ENCODE results near the gene ABCC1.
"Not testable (repeated sequence)": the region's sequence is repeated elsewhere in the genome, so short reads cannot be mapped to it uniquely, and the experiment has no call there.

ABCC1 gene

DNA sequence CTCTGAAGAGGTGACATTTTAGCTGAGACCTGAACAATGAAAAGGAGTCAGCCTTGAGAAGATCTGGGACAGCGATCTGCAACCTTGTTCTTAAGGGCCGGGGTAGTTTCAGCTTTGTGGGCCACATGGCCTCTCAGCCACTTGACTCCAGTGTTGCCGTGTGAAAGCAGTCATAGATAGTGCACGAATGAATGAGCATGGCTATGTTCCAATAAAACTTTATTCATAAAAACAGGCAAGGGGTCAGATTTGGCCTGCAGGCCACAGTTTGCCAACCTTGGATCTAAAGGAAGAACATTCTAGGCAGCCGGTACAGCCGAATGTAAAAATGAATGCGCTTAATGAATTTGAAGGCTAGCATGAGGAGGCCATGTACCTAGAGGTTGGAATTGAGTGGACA is 190.4 kb downstream of the ABCC1 start:
- DNase-seq (ENCODE audit: low read depth, low spot score): no peak

DNA sequence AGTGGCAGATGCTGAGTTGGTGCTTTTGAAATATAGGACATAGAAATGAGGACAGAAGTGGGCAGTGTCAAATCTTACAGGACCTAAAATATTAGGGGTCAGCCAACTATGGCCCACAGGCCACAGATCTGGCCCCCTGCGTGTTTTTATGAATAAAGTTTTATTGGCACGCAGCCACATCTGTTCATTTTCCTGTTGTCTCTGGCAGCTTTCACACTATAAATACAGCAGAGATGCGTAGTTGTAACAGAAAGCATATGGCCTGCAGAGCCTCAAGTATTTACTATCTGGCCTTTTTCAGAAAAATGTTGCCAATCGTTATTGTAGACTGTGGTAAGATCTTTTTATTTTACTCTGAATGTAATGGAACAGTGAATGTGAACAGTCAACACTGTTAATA is 191.1 kb downstream of the ABCC1 start:
- DNase-seq (ENCODE audit: low read depth, low spot score): no peak

DNA sequence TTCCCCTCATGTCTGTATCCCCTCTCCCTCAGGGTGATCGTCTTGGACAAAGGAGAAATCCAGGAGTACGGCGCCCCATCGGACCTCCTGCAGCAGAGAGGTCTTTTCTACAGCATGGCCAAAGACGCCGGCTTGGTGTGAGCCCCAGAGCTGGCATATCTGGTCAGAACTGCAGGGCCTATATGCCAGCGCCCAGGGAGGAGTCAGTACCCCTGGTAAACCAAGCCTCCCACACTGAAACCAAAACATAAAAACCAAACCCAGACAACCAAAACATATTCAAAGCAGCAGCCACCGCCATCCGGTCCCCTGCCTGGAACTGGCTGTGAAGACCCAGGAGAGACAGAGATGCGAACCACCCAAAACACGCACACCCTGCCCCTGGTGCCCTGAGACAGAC is 191.7 kb downstream of the ABCC1 start:
- DNase-seq (ENCODE audit: low read depth, low spot score): no peak

DNA sequence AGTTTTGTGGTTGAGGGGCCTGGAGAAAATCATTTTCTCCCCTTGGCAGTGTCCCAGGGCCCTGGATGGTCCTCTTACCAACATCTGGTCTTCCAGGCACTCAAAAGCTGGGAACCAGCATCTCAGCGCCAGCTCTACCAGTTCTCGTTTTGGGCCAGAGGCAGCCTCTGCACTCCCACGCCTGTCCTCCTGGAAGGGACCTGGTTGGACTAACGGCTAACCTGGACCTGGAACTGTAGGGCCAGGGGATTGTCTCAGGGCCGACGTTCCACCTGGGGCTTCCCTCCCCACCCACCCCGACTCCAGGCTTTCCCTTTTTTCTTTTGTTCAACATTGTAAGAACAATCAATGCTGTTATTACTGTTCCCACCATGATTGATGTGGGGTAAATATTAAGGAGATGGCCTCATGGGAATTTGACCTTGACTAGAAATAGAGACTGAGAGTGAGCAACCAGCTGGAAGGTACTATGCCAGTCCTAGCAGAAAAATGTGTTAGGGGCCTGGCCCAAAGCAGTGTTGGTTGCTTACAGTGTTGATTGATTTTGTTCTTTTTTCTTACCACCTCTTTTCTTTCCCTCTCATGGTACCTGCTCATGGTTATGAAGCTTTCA is 192.5 kb downstream of the ABCC1 start:
- DNase-seq (ENCODE audit: low read depth, low spot score): no peak

DNA sequence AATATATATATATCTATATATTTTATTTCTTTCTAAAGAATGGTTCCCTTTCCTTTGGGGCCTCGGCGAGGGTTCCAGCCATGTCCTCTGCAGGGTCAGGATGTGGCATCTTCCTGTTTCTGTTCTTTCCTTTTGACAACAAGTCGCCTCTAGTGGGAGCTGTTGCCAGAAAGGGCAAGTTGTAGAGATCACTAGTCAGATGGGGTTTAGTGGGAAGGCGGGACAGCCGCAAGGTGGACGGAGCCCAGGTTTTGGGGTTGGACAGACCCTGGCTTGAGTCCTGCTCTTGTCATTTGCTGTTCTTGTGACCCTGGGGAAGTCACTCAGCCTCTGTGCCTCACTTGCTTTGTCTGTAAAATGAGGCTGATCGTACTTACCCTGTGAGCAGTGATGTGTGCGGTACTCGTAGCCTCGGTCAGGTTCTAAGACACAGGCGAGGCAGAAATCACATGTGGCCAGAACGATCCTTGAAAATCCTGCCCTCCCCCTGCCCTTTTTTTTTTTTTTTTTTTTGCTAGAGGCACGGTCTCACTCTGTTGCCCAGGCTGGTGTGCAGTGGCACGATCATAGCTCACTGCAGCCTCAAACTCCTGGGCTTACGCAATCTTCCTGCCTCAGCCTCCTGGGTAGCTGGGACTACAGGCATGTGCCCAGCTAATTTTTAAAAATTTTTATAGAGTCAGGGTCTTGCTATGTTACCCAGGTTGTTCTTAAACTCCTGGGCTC is 193.8 kb downstream of the ABCC1 start:
- no peak for DNase-seq (ENCODE audit: low read depth, low spot score)

DNA sequence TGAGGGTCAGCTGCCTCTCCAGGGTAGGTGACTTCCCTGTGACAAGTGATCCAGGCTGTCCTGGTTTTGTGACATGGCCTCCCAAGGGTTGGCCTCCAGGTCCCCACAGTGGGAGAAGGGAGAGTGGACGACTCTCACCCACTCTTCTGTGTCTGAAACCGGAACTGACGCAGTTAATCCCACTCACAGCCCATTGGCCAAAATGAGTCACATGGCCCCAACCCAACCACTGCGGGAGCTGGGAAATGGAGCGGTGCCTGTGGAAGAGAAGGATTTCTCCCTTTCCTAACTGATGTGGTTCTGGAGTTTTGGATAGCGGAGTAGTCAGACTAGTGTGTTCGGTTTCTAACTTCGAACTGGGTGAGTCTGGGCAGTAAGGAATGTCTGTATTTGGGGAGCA is 194.5 kb downstream of the ABCC1 start:
- DNase-seq (ENCODE audit: low read depth, low spot score): no peak

DNA sequence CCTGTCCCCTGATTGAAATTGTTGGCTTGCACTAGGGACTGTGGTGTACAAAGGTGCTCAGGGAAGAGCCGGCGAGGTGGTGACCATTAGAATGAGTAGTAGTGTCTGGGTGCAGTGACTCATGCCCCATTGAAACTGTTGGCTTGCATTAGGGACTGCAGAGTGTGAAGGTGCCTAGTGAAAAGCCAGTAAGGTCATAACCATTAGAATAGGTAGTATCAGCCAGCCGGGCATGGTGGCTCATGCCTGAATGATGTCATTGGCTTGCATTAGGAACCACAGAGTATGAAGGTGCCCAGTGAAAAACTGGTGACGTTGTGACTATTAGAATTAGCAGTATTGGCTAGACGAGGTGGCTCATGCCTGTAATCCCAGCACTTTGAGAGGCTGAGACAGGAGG is 195.0 kb downstream of the ABCC1 start:
- no peak for DNase-seq (ENCODE audit: low read depth, low spot score)

DNA sequence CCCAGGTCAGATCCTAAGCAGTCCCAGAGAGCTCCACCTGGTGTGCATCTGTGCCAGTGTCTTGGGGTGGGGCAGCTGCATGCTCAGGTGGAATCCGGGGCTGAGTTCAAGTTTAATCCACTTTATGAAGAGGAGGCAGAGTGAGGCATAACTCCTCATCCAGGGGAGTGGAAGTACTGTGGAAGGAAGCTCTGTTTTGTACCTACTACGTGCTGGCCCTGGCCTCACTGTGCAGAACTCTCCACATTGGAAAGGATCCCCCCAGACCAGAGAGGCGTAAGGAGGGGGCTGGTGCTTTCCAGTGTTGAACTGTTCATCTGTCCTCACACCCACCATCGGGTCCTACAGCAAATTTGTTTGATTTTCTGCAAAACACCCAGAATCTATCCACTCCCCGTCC is 195.9 kb downstream of the ABCC1 start:
- no peak for DNase-seq (ENCODE audit: low read depth, low spot score)

DNA sequence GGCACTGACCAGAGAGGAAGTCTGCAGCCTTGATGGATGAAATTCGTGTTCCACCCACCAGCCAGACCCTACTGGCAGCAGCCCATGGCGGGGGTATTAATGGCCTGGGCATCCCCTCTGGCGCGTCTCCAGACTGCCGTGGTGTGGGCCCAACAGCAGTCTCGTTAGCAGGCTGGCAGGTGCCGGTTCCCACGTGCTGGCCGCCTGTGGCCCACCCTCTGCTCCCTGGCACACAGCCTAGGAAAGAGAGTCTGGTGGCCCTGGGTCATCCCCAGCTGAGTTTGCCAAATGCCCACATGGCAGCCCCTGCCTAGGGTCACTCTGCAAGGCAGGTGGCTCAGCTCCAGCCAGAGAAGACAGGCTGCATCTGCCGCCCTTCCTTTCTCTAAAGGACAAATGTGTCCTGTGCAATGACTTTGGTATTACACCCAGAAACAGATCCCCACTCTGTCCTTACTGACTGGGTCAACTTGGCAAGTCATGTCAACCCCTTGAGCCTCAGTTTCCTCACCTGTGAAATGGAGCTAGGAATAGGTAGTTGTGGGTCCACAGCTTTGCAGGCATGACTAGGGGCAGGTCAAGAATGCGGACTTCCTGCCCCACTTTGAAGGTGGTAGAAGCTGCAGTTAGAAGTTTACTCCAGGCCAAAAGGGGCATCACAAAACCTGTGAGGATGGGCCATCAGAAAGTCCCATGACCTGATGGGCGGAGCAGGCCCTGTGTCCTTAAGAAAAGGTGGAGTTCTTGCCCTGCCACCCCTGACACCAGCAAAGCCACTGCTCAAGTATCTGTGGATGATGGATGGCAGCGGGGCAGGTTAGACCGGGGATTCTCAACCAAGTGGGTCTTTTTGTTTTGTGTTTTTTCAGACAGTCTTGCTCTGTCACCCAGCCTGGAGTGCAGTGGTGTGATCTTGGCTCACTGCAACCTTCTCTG is 197.2 kb downstream of the ABCC1 start:
- no peak for DNase-seq (ENCODE audit: low read depth, low spot score)

DNA sequence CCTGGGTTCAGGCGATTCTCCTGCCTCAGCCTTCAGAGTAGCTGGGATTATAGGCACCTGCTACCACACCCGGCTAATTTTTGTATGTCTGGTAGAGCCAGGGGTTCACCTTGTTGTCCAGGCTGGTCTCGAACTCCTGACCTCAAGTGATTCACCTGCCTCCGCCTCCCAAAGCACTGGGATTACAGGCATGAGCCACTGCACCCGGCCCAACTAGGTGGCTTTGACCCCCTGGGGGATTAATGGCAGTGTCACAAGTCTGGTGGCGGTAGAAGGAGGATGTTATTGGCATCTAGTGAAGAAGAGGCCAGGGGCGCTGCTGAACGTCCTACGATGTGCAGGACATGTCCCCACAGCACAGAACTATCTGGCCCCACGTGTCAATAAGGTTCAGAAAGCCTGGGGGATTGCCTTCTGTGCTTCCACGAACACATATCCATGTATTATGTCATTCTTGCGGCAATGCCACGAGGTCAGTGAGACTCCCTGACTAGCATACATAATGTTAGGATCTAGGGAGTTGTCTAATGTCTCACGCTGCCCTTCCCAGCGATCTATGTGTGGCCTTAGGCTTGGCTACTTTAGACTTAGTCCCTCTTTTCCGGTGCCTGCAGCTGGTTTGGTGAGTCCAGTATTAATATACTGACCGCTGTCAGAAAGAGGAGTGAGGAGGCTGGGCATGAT is 198.0 kb downstream of the ABCC1 start:
- no peak for DNase-seq (ENCODE audit: low read depth, low spot score)

DNA sequence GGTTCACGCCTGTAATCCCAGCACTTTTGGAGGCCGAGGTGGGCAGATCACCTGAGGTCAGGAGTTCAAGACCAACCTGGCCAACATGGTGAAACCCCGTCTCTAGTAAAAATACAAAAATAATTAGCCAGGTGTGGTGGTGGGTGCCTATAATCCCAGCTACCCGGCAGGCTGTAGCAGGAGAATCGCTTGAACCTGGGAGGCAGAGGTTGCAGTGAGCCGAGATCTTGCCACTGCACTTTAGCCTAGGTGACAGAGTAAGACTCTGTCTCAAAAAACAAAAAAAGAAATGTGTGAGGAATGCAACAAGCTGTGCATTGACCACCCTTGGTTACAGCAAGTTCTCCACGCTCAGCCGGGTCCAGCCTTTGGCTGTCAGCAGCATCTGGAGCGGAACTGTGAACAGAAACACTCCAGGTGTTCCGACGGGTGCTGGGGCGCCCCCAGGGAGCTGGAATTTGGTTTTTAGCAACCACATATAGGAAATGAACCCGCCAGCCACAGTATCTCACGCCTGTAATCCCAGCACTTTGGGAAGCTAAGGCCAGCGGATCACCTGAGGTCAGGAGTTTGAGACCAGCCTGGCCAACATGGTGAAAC is 198.7 kb downstream of the ABCC1 start:
- DNase-seq (ENCODE audit: low read depth, low spot score): not testable (repeated sequence)

DNA sequence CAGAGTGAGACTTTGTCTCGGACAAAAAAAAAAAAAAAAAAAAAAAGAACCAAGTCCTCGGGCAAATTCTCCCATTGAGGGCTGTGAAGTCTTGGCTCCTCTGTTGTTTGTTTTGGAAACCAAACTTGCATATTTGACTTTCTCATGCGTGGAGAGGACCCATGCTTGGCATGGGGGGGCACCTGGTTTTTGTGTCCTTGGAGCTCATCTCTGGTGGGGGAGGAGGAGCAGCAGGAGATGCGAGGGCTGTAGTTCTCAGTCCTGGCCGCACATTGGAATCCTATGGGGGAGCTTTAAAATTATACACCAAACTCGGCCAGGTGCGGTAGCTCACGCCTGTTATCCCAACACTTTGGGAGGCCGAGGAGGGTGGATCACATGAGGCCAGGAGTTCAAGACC is 199.3 kb downstream of the ABCC1 start:
- no peak for DNase-seq (ENCODE audit: low read depth, low spot score)

DNA sequence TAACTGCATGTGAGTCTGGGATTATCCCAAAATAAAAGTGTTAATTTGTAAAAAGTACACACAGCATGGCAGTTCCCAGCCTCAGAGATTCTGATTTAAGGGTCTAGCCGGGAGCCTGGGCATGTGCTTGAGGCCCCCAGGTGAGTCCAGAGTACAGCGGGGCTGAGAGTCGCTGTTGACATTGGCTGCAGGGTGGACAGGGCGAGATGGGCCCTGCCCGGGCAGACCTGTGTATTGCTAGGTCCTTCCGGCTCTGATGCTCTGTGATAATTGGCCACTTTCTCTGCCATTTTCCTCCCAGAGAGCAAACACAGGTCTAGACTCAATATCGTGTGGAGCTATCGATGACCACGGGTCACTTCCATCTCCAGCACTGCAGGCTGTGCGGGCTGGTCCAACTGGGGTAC is 200.3 kb downstream of the ABCC1 start:
- DNase-seq (ENCODE audit: low read depth, low spot score): no peak

DNA sequence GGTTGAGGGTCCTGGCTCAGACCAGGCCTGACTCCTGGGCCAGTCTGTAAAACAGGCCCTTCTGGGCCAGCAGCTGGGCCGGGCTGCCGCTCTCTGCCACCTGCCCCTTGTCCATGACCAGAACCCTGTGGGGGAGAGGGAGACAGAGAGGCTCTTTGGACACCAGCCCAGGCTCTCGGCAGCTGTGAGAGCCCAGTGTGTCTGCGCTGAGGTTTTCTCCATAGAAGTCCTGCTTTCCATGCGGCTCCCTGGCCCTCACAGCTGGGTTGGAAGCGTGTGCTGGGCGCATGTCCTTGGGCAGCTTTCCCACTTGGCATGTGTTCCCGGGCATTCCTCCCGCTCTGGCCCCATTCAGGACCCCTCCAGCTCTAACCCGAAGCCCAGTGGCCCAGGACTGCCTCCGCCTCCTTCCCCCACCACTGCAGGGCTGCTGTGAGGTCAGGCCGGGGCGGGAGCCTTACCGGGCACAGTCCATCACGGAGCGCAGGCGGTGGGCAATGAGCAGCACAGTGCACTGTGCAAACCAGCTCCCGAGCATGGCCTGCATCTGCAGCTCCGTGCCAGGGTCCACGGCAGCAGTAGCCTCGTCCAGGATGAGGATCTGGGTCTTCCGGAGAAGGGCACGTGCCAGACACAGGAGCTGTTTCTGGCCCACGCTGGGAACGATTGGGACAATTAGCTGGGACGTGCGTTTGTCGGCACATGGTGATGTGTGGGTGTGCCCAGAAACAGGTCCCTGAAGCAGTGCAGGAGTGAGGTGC is 200.9 kb downstream of the ABCC1 start:
- peak; percentile 30 for DNase-seq (ENCODE audit: low read depth, low spot score)

DNA sequence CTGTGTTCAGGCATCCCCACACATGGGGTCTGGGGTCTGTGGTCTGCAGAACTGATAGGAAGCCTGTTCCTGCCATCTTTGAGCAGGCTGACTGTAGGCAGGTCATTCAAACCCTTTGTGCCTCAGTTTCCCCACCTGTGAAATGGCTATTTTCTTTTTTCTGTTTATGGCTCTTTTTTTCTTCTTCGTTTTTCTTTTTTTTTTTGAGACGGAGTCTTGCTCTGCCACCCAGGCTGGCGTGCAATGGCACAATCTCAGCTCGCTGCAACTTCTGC is 201.4 kb downstream of the ABCC1 start:
- no peak for DNase-seq (ENCODE audit: low read depth, low spot score)

DNA sequence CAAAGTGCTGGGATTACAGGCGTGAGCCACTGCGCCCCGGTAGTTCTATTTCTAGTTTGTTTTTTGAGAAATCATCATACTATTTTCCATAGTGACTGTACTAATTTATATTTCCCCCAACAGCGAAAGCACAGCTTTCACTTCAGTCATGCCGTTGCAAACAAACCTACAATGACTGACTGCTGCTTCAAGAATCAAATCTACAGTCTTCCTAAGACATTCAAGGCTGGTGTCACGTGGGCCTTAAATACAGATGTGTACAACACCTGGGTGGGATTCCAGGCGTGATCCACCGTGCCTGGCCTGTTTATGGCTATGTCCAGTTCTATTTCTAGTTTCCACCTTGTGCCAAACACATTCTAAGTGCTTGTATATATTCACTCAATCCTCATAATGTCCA is 201.9 kb downstream of the ABCC1 start:
- no peak for DNase-seq (ENCODE audit: low read depth, low spot score)

DNA sequence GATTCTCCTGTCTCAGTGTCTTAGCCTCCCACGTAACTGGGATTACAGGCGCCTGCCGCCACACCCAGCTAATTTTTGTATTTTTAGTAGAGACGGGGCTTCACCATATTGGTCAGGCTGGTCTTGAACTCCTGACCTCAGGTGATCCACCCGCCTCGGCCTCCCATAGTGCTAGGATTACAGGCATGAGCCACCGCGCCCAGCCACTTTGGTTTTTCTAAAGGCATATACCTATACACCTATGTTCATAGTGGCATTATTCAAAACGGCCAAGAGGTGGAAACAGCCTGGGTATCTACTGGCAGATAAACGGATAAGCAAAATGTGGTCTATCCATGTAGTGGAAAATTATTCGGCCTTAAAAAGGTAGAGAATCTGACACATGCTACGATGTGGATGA is 203.6 kb downstream of the ABCC1 start:
- not testable (repeated sequence) for DNase-seq (ENCODE audit: low read depth, low spot score)

DNA sequence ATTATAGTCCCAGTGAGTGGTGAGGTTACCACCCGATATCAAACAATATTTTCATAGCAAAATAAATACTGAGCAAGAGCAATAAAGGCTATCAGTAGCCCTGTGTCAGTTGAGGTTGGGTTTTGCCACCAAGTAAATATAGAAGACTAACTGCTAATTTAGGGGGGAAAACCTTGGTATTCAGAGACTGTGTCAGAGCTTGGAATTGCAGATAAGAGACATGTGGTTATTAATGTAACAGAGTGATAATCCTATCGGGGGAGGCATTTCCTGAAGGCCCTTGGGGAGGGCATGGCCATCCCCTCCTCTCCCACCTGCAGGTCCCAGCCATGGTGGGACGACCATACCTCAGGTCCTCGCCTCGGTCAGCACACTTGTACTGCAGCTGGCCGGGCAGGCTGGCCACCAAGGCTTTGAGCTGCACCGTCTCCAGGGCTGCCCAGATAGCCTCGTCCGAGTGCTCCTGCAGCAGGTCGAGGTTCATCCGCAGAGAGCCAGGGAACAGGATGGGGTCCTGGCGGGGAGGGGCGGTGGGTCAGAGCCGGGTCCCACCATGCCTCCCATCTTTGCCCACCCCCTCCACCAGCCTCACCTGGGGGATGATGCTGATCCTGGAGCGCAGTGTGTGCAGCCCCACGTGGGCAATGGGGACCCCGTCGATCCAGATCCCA is 205.0 kb downstream of the ABCC1 start:
- DNase-seq (ENCODE audit: low read depth, low spot score): no peak

DNA sequence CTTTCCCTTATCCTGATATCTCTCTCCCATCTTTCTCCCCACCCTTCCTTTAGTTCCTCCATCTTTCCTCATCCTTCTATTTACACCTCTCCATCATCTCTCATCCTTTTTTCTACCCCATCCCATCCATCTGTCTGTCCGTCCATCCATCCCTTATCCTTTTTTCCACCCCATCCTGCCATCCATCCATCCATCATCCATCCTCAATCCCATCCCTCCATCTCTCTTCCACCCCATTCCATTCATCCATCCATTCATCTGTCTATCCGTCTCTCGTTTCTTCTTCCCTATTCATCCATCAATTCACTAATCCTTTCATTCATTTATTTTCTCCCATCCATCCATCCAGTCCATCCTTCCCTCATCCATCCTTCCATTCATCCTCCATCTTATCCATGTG is 205.8 kb downstream of the ABCC1 start:
- no peak for DNase-seq (ENCODE audit: low read depth, low spot score)

DNA sequence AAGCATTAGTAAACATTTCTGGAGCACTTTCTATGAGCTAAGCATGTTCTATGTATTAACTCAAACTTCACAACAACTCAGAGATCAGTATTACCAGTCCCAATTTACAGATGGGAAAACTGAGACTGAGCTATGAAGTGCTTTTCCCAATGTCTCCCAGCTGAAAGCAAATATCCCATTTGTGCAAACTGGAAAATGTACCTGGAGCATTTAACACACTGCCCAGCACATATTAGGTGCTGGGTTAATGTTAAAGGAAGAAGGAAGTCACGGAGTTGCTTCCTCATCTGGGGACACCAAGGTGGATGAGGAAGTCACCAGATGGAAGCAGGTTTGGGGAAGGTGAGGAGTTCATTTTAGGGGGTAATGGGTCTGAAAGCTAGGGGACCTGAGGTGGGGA is 207.8 kb downstream of the ABCC1 start:
- DNase-seq (ENCODE audit: low read depth, low spot score): no peak
